Measurements from ENCODE around the gene GIPC2.
A peak's percentile ranks its signal among the peaks of the same experiment; 100 is the strongest.
"Not testable (repeated sequence)": the region's sequence is repeated elsewhere in the genome, so short reads cannot be mapped to it uniquely, and the experiment has no call there.

The GIPC2 gene, protein sequence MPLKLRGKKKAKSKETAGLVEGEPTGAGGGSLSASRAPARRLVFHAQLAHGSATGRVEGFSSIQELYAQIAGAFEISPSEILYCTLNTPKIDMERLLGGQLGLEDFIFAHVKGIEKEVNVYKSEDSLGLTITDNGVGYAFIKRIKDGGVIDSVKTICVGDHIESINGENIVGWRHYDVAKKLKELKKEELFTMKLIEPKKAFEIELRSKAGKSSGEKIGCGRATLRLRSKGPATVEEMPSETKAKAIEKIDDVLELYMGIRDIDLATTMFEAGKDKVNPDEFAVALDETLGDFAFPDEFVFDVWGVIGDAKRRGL

DNA sequence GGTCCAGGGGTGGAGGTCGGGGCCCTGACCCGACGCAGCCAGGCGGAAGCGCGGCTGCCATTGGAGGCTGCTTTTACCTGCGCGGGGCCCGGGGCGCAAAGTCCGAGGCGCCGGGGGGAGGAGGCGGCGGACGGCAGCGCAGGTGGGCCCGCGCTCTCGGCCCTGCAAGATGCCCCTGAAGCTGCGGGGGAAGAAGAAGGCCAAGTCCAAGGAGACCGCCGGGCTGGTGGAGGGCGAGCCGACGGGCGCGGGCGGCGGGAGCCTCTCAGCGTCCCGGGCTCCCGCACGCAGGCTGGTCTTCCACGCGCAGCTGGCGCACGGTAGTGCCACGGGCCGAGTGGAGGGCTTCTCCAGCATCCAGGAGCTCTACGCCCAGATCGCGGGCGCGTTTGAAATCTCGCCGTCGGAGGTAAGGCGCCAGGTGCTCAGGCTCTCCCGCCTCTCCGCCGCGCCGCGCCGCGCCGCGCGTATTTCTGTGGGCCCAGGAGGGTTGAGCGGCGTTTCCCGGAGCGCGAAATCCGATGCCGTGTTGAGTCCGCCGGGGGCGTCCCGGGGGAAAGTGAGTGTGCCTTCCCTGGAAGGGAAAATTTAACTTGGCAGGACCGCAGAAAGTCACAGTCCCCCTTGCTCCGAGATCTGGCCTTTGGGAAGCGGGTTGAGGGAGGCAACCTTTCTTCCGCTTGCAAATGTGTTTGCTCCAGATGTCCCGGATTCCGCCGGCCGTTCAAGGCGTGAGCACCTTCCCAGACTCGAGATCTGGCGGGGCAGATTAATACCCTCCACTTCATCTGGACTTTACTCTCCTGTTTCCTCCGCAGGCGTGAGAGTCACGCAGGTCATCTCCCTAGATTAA lies at the start of gene GIPC2:
Gene GIPC2 (plus strand): TSS at position 41 of the 853 bp plus-strand sequence. CDS start 129 bp downstream, at position 170.
- no peak for DNase-seq

DNA sequence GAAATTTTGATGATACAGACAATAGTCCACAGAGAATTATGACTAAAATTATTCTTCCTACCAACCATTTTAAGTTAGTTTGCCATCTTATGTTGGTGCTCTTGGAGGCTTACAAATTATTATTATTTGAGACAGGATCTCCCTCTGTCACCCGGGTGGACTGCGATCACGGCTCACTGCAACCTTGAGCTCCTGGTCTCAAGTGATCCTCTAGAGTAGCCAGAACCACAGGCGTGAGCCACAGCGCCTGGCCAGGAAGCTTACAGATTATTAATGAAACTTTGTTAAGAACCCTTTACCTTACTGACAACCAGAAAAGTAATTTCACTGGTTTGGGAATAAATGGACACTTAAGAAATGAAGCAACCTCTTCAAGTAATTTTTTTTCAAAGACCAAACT lies 49.0 kb upstream of the GIPC2 start:
- no peak for DNase-seq

DNA sequence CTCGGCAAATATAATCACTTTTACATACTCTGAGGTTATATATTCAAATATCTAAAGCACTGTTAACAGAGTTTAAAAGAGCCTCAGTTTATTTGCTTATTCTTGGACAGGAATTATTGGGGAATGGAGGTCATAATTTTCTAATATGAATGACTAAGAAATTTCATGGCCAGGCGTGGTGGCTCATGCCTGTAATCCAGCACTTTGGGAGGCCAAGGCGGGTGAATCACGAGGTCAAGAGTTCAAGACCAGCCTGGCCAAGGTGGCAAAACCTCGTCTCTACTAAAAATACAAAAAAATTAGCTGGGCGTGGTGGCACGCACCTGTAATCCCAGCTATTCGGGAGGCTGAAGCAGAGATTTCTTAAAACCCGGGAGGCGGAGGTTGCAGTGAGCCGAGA lies 45.2 kb upstream of the GIPC2 start:
- not testable (repeated sequence) for DNase-seq

DNA sequence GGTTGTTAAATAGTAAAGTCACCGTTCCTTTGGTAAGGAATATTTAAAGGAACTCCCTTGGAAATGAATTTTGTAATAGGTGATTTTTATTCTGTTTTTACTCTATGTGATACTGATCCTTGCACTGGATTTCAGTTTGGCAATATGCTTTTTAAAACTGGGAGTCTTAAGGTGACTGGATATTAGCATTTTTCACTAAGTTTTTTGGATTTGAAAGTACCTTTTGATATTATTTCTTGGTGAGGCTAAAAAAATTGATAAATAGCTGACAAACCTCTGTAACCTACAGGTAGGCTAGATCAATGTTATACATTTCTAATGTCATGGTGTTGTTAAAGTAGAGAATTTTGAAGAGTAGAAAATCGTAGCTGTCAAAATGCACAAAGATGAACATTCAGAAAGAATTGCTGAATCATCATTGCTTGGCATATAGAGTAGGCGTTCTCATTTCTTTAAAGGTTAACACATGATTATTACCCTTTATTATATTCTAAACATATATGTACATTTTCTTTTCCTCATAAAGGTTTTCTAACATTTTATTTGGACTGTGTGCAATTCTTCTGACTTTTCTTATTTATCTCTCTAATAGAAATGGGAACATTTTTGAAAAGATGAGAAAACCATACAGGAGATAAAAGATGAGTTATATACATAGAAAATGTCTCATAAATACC lies 42.6 kb upstream of the GIPC2 start:
- no peak for DNase-seq

DNA sequence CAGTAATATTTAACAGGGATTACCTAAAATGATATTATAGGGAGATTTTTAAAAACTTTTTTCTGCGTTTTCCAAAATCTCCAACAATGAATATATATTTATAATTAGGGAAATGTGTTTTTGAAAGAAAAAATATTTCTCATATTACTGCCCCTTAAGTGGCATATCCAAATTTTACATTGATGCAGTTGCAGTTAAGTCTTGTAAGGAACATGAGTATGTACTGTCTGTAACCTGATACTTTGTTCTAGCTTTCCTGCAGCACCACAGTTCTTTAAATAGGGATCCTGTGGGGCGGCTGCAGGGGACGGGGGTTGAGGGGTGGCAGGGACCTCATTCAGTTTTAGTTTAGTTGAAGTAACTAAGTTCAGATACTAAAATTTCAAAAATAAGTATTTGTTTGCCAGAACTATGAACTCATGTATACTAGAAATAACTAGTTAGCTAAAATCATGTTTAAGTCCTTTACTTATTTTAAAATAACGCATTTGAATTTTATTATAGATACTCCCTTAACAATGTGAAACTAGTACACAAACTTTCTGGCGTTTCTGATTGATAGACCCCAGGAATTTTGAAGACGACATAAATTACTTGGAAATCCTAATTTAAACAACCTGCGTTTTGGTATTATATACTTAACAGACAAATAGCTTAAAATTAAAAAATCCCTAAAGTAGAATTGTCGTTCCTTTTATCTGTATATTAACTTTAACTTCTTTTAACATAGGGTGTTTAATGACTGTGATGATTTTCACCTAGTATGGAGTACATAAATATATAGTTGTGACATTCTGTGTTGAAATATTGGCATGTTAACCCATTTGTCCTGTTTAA lies 41.7 kb upstream of the GIPC2 start:
- DNase-seq, result no peak

DNA sequence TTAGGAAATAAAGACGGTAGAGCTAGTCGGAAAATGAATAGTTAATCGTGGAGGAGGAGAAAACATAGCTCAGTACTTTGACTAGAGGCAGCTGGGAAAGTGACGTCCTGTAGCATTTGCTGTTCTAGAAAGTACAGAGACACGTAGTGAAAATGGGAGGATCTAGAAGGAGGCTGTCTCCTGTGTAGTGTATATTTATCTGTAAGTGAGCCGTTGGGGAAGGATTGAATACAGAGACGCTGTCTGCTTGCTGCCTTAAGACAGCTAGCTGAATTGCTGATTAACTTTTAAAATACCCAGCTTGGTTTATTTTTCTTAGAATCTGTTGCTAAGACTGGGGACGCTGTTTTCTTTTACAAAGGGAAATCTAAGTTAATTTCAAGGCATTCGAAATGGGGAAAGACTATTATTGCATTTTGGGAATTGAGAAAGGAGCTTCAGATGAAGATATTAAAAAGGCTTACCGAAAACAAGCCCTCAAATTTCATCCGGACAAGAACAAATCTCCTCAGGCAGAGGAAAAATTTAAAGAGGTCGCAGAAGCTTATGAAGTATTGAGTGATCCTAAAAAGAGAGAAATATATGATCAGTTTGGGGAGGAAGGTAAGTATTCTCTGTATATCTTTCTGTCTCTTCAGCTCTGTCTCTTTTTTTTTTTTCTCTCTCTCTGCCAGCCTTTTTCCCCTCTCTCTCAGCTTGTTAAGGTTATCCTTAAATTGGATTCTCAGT lies 40.9 kb upstream of the GIPC2 start, which contains the start of gene DNAJB4:
Gene DNAJB4 (plus strand): TSS at position 221 of the 729 bp plus-strand sequence. CDS start 172 bp downstream, at position 393.
- peak; percentile 93 for DNase-seq

DNA sequence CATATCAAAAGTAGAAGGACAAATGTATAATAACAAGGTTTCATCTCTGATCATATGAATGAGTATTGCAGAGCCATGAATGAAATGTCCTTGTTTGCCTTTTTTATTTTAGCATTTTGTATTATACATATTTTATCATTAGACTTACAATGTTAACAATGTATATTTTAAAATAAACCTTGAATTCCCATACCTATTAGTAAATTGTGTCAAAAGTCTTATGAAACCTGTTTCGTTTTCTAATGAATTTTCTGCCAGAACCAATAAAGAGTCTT lies 40.4 kb upstream of the GIPC2 start:
- DNase-seq, result no peak

DNA sequence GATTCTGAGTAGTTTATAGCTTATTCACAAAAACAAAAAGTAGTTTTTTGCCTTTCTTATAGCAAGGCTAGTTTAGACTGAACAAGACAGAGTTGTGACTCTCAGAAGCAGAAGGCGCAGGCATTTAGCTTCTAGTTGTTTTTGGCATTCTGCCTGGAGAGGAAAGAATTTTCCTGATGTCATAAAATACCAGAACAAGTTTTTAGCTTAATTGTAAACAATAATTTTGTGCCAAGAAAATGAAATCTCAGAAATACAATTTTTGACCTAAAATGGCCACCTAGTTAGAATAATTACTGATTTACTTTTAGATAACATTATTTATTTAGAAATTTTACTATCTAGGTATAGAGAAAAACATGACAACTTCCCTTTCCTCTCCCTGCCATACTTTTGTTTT lies 40.0 kb upstream of the GIPC2 start:
- DNase-seq, result no peak

DNA sequence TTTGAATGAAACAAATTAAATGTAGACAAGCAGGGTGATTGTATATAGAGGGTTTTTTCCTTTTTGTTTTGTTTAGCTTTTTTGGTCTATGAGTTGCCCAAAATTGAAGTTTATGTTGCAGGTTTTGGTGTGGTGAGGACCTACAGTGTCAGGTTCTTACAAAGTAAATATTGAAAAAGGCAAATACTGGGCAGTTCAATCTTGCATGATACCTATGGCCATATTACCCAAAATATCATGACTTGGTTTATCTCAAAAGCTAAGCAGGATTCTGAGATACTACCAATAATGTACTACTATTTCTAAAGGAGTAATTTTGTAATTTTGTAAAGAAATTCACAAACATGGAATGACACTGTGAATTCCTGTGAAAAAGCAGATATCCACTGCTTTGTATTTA lies 39.2 kb upstream of the GIPC2 start:
- no peak for DNase-seq

DNA sequence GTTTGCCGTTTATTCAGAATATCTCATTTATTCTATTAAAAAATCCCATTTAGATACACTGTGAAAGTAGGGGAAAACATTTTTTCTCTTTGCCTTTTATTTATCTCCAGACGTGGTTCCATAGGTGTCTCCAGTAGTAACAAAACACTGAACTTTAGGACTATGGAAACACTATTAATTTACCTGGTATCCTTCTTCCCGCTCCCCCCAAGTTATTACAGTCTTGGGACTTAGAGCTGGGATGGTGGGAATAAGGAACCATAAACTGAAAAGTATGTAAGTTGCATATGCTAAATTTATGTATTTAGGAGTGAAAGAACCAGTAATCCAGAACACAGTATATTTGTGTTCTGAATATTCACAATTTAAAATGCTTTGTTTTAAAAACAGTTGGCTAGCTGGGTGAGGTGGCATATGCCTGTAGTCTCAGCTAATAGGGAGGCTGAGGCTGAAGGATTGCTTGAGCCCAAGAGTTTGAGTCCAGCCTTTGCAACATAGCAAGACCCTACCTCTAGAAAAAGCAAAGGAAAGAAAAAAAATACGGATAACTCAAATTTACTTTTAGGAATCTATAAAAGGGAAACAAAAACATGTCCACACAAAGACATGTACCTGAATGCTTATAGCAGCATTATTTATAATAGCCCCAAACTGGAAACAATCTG lies 38.0 kb upstream of the GIPC2 start:
- no peak for DNase-seq

DNA sequence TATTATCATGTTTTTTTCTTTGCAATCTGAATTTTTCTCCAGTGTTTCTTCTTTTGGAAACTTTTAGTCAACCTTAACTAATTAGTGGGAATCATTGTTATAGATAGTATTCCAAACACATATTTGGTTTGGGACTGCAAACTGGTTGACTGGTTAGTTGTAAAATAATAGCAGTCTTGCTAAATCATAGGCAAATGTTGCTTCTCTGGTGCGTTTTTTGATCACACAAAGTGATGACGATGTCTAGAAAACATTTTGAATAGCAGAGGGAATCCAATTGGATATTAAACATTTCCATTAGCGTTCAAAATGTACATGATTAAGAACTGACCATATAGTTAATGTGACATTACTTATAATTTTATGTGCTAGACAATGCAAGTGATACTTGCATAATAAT lies 36.5 kb upstream of the GIPC2 start:
- DNase-seq, result no peak

DNA sequence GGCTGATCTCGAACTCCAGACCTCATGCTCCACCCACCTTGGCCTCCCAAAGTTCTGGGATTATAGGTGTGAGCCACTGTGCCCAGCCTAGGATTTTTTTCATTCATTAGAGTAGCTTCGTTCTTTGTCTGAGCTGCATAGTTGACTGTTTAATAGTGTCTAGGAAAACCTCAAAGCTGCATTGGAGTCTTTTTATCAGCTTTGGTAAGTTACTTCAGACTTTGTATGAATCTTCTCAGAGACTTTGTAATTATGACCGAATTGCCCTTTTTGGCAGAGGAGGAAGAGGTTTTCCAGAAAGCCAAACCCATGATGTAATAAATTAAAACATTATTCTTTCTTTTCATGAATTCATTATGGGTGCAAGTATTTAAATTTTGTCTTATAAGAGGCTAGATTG lies 35.9 kb upstream of the GIPC2 start:
- no peak for DNase-seq

DNA sequence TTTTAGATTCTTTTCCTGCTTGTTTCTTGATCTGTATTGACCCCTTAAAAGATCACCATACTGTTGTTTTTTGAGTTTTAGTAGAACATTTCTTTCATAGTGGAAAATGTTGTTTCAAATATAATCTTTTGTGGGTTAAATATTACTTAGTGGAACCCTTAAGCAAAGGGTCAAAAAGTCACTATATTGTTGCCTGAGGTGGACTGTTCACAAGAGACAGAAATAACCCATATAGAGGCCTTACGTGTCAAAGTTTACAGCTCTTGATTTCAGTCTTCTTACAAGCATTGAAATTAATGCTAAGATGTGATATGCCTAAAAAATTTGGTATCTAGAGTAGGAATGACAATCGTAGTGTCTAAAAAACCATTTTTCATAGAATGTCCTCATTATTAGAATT lies 34.7 kb upstream of the GIPC2 start:
- DNase-seq, result no peak

DNA sequence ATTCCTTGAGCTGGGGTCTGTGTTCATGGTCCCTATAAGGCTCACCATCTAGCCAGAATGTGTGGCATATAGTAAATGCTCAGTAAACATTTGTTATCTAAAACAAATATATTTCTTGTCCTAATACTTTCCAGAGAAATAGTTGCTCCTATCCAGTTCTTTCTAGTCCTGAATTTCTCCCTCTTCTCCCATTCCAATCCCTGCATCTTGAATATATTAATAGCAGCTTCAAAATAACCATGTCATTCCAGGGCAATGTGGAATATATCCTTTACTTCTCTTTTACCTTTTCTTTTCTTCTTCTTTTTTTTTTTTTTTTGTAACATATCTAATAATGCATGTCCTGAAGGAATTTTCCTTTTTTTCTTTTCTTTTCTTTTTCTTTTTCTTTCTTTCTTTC lies 30.6 kb upstream of the GIPC2 start:
- DNase-seq, result no peak

DNA sequence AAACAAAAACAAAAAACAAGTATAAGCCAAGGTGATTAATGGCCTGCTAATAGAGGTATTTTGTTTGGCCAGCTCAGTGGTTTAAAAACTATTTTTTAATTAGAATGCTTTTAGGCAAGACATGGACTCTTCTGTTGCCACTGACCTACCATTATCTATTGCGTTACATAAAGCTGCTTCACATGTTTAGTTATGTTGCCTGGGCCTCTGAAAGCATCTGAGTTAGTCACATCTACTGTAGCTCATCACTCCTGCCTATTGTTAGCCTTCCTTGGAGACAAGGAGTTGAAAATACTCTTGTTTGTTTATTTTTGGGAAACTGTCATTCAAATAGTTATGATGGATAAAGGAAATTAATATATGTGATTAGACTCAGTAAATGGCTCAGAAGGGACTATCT lies 26.7 kb upstream of the GIPC2 start:
- no peak for DNase-seq

DNA sequence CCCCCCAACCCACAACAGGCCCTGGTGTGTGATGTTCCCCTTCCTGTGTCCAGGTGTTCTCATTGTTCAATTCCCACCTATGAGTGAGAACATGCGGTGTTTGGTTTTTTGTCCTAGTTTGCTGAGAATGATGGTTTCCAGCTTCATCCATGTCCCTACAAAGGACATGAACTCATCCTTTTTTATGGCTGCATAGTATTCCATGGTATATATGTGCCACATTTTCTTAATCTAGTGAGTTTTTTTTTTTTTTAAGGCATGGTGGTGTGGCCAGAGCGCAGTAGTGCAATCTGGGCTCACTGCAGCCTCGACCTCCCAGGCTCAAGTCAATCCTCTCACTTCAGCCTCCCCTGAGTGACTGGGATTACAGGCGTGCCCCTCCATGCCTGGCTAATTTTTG lies 24.6 kb upstream of the GIPC2 start:
- DNase-seq, result not testable (repeated sequence)

DNA sequence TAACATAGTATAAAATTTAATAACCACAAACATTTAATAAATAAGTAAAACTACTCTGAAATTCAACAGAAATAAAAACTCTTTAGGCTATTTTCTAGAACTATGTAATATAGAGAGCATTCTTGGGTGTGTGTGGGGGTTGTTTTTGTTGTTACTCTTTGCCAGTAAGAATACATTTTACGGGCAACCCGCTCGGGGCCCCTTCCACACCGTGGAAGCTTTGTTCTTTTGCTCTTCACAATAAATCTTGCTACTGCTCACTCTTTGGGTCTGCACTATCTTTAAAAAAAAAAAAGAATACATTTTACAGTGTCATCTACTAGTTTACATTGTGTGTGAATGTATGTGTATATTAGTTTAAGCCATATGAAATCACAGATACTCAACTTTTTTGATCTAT lies 16.0 kb upstream of the GIPC2 start:
- no peak for DNase-seq

DNA sequence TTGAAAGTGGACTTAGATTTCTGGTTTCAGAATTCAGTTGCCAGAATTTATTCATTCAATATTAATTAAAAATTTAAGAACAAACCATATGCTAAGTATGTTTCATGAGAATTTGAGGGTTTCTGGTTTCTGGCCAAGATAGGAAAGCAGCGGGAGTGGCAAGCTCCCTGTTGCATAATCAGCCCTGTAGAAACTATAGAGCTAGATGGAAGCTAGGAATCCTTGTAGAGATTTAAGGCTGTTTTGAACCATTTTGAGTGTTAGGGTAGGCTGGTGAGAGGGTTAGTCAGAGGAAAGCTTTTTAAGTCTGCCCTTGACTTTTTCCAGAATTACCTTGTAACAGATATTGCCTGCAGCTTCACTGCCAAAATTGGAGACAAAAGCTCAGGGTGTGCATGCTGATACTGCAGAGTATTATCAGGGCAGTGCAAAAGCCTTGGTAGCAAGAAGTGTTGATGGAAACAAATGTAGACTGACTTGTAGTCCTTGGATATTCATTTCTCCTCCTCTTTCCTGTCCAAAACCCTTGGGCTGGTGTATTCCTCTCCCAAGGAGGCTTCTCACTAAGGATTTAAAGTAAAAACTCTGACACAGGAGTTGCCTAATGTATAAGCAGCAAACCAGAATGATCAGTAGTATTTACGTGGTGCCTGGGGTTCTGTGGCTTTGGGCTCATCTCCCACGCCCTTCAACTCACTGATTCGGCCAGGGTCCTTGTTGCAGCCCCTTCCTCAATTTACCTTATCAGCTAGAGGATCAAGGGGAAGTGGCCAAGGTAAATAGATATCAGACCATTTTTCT lies 12.6 kb upstream of the GIPC2 start:
- DNase-seq, result no peak

DNA sequence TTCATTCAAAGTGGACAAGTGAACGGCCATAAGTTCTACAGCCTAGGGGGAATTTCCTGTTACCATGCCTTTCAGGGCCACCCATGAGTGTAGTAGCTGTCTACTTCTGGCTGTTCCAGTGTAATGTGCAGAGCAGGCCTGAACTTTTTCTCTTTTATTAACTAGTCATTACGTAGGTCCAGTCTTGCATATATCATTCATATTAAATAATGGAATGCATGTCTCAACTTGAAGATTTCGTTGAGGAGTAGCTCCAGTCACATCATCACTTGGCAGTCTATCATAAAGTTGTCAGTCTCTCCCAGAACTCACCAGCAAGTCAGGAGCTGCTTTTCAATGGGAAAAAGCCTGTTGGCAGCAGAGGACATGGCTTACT lies 12.0 kb upstream of the GIPC2 start:
- DNase-seq, result no peak

DNA sequence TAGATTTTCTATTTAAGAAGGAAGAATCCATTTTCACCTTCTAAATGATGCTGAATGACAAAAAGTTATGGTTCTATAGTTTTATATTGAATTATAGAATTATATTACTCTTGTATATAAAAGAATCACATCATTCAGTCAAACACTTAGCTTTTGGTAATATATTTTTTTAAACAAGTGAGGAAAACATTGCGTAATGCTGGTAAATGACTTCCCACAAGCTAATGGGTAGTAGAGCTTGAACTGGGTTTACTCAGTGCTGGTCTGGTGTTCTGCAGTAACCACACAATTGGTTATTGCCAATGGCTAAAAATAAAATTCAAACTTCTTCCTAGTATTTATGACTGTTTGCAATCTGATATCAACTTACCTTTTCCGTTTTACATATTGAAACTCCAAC lies 10.6 kb upstream of the GIPC2 start:
- DNase-seq, result no peak

DNA sequence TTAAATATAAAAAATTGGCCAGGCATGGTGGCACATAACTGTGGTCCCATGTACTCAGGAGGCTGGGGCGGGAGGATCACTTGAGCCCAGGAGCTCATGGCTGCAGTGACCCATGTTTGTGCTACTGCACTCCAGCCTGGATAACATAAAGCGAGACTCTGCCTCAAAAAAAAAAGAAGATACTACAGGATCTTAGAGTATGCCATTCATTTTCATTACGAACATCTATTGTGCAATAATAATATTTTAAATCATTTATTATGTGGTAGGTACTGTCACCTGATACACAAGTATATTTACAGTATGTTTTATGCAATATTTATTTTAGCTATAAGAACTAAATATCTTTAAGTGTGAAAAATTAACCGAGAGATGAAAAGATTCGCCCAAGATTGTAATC lies 9.3 kb upstream of the GIPC2 start:
- no peak for DNase-seq

Measured in NCI-H1417 treated with DMSO at 0.1 percent for 48 hours (cell line).